ENCODE measurements around the gene INS. TPM values are rescaled to one million over a fixed set of nuclear protein-coding genes. Genes with fewer than 3 reads are reported as not detected.

Gene INS
- total RNA-seq, 1 donor from 2014 or later: not detected

GRCh38 chr11:2120359-2121100, 40.5 kb downstream of the INS start:
- peaks cover 34% of the 10 kb centered on the region for H3K27me3 Mint-ChIP-seq (ENCODE audit: low read depth, unreplicated experiment)
- Histone ChIP-seq H3K4me1 (ENCODE audit: insufficient read depth, low read length) (peaks cover 9% of the 10 kb centered on the region), H3K27ac (ENCODE audit: low read depth, low read length) (no peak overlapping the region), H3K9me3 (ENCODE audit: insufficient read depth, low read depth, low read length) (peaks cover 13% of the 10 kb centered on the region), H3K36me3 (ENCODE audit: insufficient read depth, low read length) (no peaks in the 10 kb centered on the region), H3K27me3 (ENCODE audit: insufficient read depth, low read length) (peaks cover 7% of the 10 kb centered on the region), H3K4me2 (ENCODE audit: low read length) (no peak overlapping the region), H3K9ac (ENCODE audit: low read length) (no peak overlapping the region), H3K79me2 (ENCODE audit: insufficient read depth, low read length) (no peaks in the 10 kb centered on the region), H2AFZ (ENCODE audit: low read depth, low read length) (no peak overlapping the region), H3K4me3 (ENCODE audit: insufficient read depth, low read depth, low read length) (no peak overlapping the region), H4K20me1 (ENCODE audit: insufficient read depth, low read length) (no peaks in the 10 kb centered on the region)
- H3K27ac Mint-ChIP-seq (ENCODE audit: unreplicated experiment): no peak overlapping the region
- FAIRE-seq: no peak
- no peak for DNase-seq (ENCODE audit: low read depth)
- peaks cover 8% of the 10 kb centered on the region for H3K36me3 Mint-ChIP-seq (ENCODE audit: low read depth, unreplicated experiment)
- H3K4me3 Mint-ChIP-seq (ENCODE audit: unreplicated experiment): no peak overlapping the region
- H3K4me1 Mint-ChIP-seq (ENCODE audit: low read depth, unreplicated experiment): peaks cover 2% of the 10 kb centered on the region
- TF ChIP-seq EZH2 (IDR thresholded peaks at IDR 0.05; ENCODE audit: insufficient read depth, low read length): no peak
- TF ChIP-seq CTCF (IDR thresholded peaks at IDR 0.05; ENCODE audit: insufficient read depth, low read depth, low read length): no peak
- peaks cover 21% of the 10 kb centered on the region for H3K9me3 Mint-ChIP-seq (ENCODE audit: unreplicated experiment)

- no peak overlapping the region for H3K27ac ChIP-seq (ENCODE audit: low read depth, low read length)
- H3K79me2 ChIP-seq (ENCODE audit: insufficient read depth, low read length): no peaks in the 10 kb centered on the region
- no peak overlapping the region for H2AFZ ChIP-seq (ENCODE audit: low read depth, low read length)
- H3K4me1 ChIP-seq (ENCODE audit: insufficient read depth, low read length): peaks cover 9% of the 10 kb centered on the region
- H3K4me3 Mint-ChIP-seq (ENCODE audit: unreplicated experiment): no peak overlapping the region
- no peak overlapping the region for H3K4me3 ChIP-seq (ENCODE audit: insufficient read depth, low read depth, low read length)
- H3K36me3 ChIP-seq (ENCODE audit: insufficient read depth, low read length): no peaks in the 10 kb centered on the region
- no peak overlapping the region for H3K27ac Mint-ChIP-seq (ENCODE audit: unreplicated experiment)
- H3K27me3 ChIP-seq (ENCODE audit: insufficient read depth, low read length): peaks cover 7% of the 10 kb centered on the region
- peaks cover 24% of the 10 kb centered on the region for H3K9me3 Mint-ChIP-seq (ENCODE audit: unreplicated experiment)
- H3K27me3 Mint-ChIP-seq (ENCODE audit: low read depth, unreplicated experiment): peaks cover 39% of the 10 kb centered on the region
- no peak overlapping the region for H3K4me2 ChIP-seq (ENCODE audit: low read length)
- TF ChIP-seq CTCF (IDR thresholded peaks at IDR 0.05; ENCODE audit: insufficient read depth, low read depth, low read length): no peak
- TF ChIP-seq EZH2 (IDR thresholded peaks at IDR 0.05; ENCODE audit: insufficient read depth, low read length): no peak
- H3K36me3 Mint-ChIP-seq (ENCODE audit: low read depth, unreplicated experiment): peaks cover 8% of the 10 kb centered on the region
- no peaks in the 10 kb centered on the region for H4K20me1 ChIP-seq (ENCODE audit: insufficient read depth, low read length)
- no peak overlapping the region for H3K9ac ChIP-seq (ENCODE audit: low read length)
- peaks cover 2% of the 10 kb centered on the region for H3K4me1 Mint-ChIP-seq (ENCODE audit: low read depth, unreplicated experiment)
- no peak for FAIRE-seq
- peaks cover 13% of the 10 kb centered on the region for H3K9me3 ChIP-seq (ENCODE audit: insufficient read depth, low read depth, low read length)
- DNase-seq (ENCODE audit: low read depth): no peak
Measured at GRCh38 chr11:2118677-2119076, 42.3 kb downstream of the INS start.

- Histone ChIP-seq H2AFZ (ENCODE audit: low read depth, low read length) (no peak overlapping the region), H3K4me1 (ENCODE audit: insufficient read depth, low read length) (no peaks in the 10 kb centered on the region), H3K79me2 (ENCODE audit: insufficient read depth, low read length) (no peaks in the 10 kb centered on the region), H3K27ac (ENCODE audit: low read depth, low read length) (no peak overlapping the region), H3K36me3 (ENCODE audit: insufficient read depth, low read length) (no peaks in the 10 kb centered on the region), H3K4me2 (ENCODE audit: low read length) (no peak overlapping the region), H3K9ac (ENCODE audit: low read length) (no peak overlapping the region), H3K27me3 (ENCODE audit: insufficient read depth, low read length) (peaks cover 7% of the 10 kb centered on the region), H3K4me3 (ENCODE audit: insufficient read depth, low read depth, low read length) (no peak overlapping the region), H4K20me1 (ENCODE audit: insufficient read depth, low read length) (no peaks in the 10 kb centered on the region), H3K9me3 (ENCODE audit: insufficient read depth, low read depth, low read length) (peaks cover 13% of the 10 kb centered on the region)
- no peak for TF ChIP-seq CTCF (IDR thresholded peaks at IDR 0.05; ENCODE audit: insufficient read depth, low read depth, low read length)
- no peak for TF ChIP-seq EZH2 (IDR thresholded peaks at IDR 0.05; ENCODE audit: insufficient read depth, low read length)
- DNase-seq (ENCODE audit: low read depth) (no peak), FAIRE-seq (no peak)
- Mint-ChIP-seq H3K36me3 (ENCODE audit: low read depth, unreplicated experiment) (peaks cover 8% of the 10 kb centered on the region), H3K4me3 (ENCODE audit: unreplicated experiment) (no peak overlapping the region), H3K27me3 (ENCODE audit: low read depth, unreplicated experiment) (peaks cover 39% of the 10 kb centered on the region), H3K27ac (ENCODE audit: unreplicated experiment) (no peak overlapping the region), H3K4me1 (ENCODE audit: low read depth, unreplicated experiment) (no peaks in the 10 kb centered on the region), H3K9me3 (ENCODE audit: unreplicated experiment) (peaks cover 23% of the 10 kb centered on the region)
Measured at GRCh38 chr11:2116680-2117079, 44.3 kb downstream of the INS start.
